Spleen (tissue), 7 donors: ENCODE measurements around the gene UBXN11.

Source experiments
- POLR2A ChIP-seq, 3 donors: fragments of 450-650 bp; IDR thresholded peaks; one replicate each; pipeline ENCODE4 v1.5.1; 2017; ENCODE audit warnings: antibody characterized with exemption in 3 of 3, mild to moderate bottlenecking in 1 of 3
- TF ChIP-seq, protein P1 (sequence below), 11 experiments: fragments of 200-600 bp in 7 of 11; fragments of 450-650 bp in 4 of 11; sonication (generic) in 4 of 11; IDR thresholded peaks in 8 of 11; conservative IDR thresholded peaks in 3 of 11; 1 replicate in 7 of 11; 2 replicates in 4 of 11; pipeline versions ENCODE4 v1.4.0 to v1.8.0; 2016 to 2021; ENCODE audit warnings: antibody characterized with exemption in 11 of 11, inconsistent platforms in 4 of 11, mild to moderate bottlenecking in 1 of 11
- donor health status: DM: no; HTN: no; CAD: no; lungs with moderate emphysema.
- donor health status: DM: no; HTN: no; CAD: no.
- donor health status: DM: no; HTN: no; CAD: no.

- no peak for TF ChIP-seq POLR2A (IDR thresholded peaks at IDR 0.05)
- TF ChIP-seq, protein P1, sequence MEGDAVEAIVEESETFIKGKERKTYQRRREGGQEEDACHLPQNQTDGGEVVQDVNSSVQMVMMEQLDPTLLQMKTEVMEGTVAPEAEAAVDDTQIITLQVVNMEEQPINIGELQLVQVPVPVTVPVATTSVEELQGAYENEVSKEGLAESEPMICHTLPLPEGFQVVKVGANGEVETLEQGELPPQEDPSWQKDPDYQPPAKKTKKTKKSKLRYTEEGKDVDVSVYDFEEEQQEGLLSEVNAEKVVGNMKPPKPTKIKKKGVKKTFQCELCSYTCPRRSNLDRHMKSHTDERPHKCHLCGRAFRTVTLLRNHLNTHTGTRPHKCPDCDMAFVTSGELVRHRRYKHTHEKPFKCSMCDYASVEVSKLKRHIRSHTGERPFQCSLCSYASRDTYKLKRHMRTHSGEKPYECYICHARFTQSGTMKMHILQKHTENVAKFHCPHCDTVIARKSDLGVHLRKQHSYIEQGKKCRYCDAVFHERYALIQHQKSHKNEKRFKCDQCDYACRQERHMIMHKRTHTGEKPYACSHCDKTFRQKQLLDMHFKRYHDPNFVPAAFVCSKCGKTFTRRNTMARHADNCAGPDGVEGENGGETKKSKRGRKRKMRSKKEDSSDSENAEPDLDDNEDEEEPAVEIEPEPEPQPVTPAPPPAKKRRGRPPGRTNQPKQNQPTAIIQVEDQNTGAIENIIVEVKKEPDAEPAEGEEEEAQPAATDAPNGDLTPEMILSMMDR (IDR thresholded peaks at IDR 0.05 in 8 of 11, conservative IDR thresholded peaks at IDR 0.05 in 3 of 11) = no peak
These were observed 15.6 kb downstream of the UBXN11 start for GRCh38 chr1:26290882-26291261.
